Left renal pelvis (tissue), 4 donors: ENCODE results near the gene PTPRE. TPM values are rescaled to one million over a fixed set of nuclear protein-coding genes. Genes with fewer than 3 reads are reported as not detected.
"Not testable (repeated sequence)": the region's sequence is repeated elsewhere in the genome, so short reads cannot be mapped to it uniquely, and the experiment has no call there.

Experiments used
- DNase-seq, 4 donors: peaks; one replicate each; pipeline ENCODE4 v3.0.0-alpha.2; 2013; ENCODE audit warnings: low read depth in 4 of 4, low spot score in 3 of 4
- polyA plus RNA-seq, 4 donors: library from polyadenylated mRNA; unstranded; fragments of 120-200 nt; gene quantifications; one replicate each; pipeline ENCODE4 v1.2.1, GENCODE V29; 2013; ENCODE audit not compliant: insufficient read length in 4 of 4

Gene PTPRE
- polyA plus RNA-seq, 4 donors, result 4.0 to 8.0 (median 6.6) TPM

GRCh38 chr10:127976701-127977356, 69.9 kb downstream of the PTPRE start:
- DNase-seq, result no peak

GRCh38 chr10:127977357-127978009, 70.6 kb downstream of the PTPRE start:
- no peak for DNase-seq

GRCh38 chr10:127978481-127978880, 71.6 kb downstream of the PTPRE start:
- DNase-seq, result no peak

- no peak for DNase-seq
Measured at GRCh38 chr10:127979045-127979444, 72.1 kb downstream of the PTPRE start.

- DNase-seq, result no peak
Measured at GRCh38 chr10:127979566-127979965, 72.7 kb downstream of the PTPRE start.

GRCh38 chr10:127980898-127981297, 74.0 kb downstream of the PTPRE start:
- no peak for DNase-seq

- DNase-seq, result no peak
Measured at GRCh38 chr10:127982601-127983000, 75.7 kb downstream of the PTPRE start.

GRCh38 chr10:127983344-127984100, 76.6 kb downstream of the PTPRE start:
- DNase-seq, result no peak

- no peak for DNase-seq
Measured at GRCh38 chr10:127984945-127985344, 78.0 kb downstream of the PTPRE start.

- DNase-seq, result no peak
Measured at GRCh38 chr10:127986531-127987466, 79.9 kb downstream of the PTPRE start.

GRCh38 chr10:127987467-127988380, 80.8 kb downstream of the PTPRE start:
- DNase-seq, result no peak

- no peak for DNase-seq
Measured at GRCh38 chr10:127989481-127990012, 82.6 kb downstream of the PTPRE start.

GRCh38 chr10:127990132-127990788, 83.4 kb downstream of the PTPRE start:
- DNase-seq, result not testable (repeated sequence)

- no peak for DNase-seq
Measured at GRCh38 chr10:127990846-127991542, 84.1 kb downstream of the PTPRE start.

GRCh38 chr10:127991543-127992255, 84.8 kb downstream of the PTPRE start:
- DNase-seq, result no peak

GRCh38 chr10:127992376-127992775, 85.5 kb downstream of the PTPRE start:
- DNase-seq, result no peak

GRCh38 chr10:127993056-127993690, 86.3 kb downstream of the PTPRE start:
- DNase-seq, result no peak
